Measurements from ENCODE around the gene CERS5.

The CERS5 gene, protein sequence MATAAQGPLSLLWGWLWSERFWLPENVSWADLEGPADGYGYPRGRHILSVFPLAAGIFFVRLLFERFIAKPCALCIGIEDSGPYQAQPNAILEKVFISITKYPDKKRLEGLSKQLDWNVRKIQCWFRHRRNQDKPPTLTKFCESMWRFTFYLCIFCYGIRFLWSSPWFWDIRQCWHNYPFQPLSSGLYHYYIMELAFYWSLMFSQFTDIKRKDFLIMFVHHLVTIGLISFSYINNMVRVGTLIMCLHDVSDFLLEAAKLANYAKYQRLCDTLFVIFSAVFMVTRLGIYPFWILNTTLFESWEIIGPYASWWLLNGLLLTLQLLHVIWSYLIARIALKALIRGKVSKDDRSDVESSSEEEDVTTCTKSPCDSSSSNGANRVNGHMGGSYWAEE

DNA sequence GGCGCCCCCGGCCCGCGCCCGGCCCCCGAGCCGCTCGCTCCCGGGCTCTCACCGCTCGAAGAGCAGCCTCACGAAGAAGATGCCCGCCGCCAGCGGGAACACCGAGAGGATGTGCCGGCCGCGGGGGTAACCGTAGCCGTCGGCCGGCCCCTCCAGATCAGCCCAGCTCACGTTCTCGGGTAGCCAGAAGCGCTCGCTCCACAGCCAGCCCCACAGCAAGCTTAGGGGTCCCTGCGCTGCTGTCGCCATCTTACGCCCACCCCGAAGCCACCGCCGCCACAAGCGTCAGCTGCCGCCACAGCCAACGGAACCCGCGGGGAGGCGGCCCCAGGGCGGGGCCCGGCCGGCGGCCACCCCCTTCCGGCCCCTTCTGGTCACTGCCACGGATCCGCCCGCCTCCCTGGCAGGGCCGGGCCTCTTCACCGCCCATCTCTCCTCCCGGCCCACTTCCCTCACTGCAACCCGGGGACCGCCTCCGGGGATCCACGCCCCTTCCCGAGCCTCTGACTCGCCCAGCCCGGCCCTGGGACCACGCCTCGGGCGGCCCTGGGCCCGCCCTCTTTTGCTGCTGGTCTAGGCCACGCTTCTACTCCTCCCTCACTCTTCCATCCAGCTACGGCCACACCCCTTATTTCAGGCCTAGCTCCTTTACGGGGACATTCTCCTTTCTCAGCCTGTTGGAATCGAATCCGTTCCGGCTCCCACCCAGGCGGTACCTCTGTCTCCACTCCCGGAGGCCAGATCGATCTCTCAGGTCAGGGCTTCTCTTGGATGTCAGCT is at the start of gene CERS5:
CERS5 (minus strand) TSS at position 321 of the 780 bp plus-strand sequence; CDS start at position 249, 72 bp downstream.
- DNase-seq, result peak; percentile 99

DNA sequence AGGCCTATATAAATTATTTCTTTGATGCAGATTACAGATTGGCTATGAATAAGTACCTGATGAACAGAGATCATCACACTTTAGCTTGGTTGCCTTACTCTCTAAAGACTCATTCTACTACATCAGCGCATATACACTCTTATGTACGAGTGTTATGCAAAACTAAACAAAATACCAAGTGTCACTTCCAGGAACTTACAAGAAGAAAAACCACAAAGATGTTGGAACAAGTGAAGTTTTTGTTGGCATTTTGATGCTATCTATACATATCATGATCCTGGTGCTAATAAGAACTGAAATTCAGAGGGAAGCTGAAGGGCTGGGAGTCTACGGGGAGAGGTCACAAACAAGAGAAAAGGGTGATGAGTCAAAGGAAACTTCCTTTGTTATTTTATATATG is 47.9 kb upstream of the CERS5 start:
- DNase-seq, result no peak

DNA sequence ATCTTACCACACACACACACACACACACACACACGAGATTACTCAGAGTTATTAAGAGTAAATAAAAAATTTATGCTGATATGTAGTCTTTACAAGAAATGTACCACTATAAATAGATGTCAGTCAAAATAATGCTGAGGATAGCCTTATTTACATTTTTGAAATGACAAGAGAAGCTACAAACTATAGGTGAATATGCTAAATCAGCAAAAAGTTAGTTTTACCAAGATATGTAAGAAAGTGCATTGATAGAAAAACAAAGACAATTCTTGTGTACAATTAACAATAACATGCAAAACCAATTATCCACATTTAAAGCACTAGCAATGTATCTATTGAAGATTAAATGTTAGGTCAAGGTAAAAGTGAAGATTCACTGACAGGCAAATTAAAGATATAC is 46.8 kb upstream of the CERS5 start:
- no peak for DNase-seq

- DNase-seq, result no peak
Measured at GRCh38 chr12:50213439-50213838, 46.3 kb upstream of the CERS5 start.

- no peak for DNase-seq
Measured at GRCh38 chr12:50212071-50212467, 44.9 kb upstream of the CERS5 start.

- DNase-seq, result peak; percentile 65
Measured at GRCh38 chr12:50211392-50212070, 44.4 kb upstream of the CERS5 start.

DNA sequence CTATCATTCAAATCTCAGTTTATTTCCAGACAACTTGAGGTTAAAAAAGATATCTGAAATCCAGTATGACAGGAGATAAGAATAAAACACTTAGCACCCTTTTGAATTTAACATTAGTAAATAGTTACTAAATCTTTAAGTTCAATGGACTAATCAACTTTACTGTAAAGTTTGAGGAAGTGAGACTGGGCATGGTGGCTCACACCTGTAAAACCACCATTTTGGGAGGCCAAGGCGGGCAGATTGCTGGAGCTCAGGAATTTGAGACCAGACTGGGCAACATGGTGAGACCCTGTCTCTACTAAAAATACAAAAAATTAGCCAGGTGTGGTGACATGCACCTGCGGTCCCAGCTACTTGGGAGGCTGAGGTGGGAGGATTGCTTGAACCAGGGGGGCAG is 40.3 kb upstream of the CERS5 start:
- DNase-seq, result no peak

- DNase-seq, result no peak
Measured at GRCh38 chr12:50205648-50206047, 38.5 kb upstream of the CERS5 start.

GRCh38 chr12:50203691-50204090 is 36.5 kb upstream of the CERS5 start:
- DNase-seq, result no peak

GRCh38 chr12:50201987-50202521 is 34.9 kb upstream of the CERS5 start:
- DNase-seq, result peak; percentile 86

DNA sequence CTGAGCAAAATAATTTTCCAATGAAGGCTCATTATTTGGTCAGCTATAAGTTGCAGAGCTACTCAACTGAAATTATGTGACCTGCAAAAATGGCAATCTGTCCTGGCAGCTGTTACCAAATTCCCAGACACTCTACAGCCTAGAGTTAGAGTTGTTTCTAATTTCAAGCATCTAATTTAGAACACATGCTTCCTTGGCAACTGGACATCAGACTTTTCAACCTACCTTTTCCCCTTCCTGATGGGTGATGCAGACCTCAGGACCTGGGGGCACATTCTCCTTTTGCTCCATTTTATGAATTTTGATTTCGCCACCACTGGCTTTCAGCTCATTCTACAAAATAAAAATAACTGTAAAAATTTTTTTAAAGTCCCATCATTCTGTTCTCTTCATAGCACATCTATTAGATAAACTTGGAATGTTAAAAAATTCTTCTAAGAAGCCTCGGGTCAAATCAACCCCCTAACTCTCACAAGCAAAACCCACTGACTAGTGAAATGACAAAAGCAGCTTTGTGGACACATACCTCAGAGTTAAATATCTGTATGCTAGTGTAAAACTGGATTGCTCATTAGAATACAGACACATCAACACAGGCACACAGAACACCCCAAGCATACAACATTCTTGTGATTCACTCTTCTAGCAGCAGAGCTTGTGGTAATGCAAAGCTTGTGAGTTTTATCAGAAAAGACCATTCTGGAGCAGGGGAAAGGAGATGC is 33.5 kb upstream of the CERS5 start:
- no peak for DNase-seq

- no peak for DNase-seq
Measured at GRCh38 chr12:50198829-50199228, 31.7 kb upstream of the CERS5 start.

DNA sequence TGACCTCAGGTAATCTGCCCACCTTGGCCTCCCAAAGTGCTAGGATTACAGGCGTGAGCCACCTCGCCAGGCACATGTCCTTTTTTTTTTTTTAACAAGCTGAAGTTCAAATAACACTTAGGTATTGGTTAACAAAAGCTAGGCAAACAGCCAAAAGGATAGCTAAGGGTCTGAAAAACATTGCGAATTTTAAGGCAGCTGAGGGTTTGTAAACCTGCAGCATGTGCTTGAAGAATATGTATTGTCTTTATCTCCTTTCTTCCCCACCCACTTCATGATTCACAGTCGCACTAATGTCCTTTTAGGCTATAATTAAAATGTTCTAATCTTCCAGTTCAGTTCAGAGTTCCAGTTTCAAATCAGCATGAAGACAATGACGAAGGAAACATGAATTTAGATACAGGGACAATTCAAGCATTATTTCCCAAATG is 30.1 kb upstream of the CERS5 start:
- no peak for DNase-seq

DNA sequence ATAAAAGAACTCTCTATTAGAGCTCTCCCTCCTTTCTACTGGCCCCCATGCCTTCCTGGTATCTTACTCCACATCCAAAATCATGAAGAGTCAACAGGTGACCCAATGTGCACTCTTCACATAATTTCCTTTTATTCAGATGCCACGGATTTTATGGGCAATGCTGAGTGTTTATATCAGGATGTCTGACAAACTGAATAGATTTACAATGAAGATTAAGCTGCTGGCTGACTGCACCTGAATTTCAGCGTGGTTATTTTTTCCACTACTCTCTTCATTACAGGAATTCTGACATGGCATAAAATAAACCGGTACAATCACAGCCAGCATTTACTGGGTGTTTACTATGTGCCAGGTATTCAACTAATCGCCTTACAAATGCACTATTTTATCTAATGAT is 29.4 kb upstream of the CERS5 start:
- DNase-seq, result no peak

- DNase-seq, result no peak
Measured at GRCh38 chr12:50195832-50196231, 28.7 kb upstream of the CERS5 start.

GRCh38 chr12:50192908-50193307 is 25.7 kb upstream of the CERS5 start:
- DNase-seq, result peak; percentile 92

GRCh38 chr12:50192236-50192635 is 25.1 kb upstream of the CERS5 start:
- DNase-seq, result no peak

DNA sequence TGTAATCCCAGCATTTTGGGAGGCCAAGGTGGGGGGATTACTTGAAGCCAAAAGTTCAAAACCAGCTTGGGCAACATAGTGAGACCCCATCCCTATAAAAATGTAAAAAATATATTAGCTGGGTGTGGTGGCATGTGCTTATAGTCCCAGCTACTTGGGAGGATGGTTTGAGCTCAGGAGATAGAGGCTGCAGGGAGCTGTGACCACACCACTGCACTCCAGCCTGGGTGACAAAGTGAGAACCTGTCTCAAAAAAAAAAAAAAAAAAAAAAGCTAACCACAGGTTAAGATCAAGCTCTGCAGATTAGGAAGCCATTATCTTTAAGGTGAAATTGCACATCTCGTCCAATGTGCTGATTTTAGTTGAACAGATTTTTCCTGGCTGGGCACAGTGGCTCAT is 23.7 kb upstream of the CERS5 start:
- no peak for DNase-seq

- no peak for DNase-seq
Measured at GRCh38 chr12:50188875-50189575, 21.9 kb upstream of the CERS5 start.

DNA sequence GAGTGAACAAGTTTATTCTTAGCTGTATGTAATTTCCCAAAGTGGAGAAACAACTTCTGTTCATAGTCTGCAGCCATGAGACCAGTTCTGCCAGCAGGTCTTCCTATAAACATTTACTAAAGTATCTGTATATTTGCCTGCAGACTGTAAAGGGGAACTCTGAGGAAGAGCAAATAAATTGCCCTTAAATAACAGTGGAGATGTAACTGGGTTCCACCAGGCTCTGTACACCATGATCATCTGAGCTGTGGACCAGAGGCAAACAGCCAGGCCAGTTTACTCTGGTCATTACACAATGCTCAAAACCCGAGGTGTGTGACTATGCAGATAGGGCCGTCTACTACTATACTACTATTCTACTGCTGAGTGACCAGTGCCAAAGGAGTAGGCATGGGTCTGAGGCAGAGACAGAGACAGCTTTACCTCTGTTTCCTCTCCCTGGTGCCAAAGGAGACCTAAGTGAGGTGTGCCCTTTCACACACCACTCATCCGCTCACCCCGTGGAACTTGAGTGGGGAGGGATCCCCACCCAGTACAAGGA is 21.1 kb upstream of the CERS5 start:
- DNase-seq, result peak; percentile 23

DNA sequence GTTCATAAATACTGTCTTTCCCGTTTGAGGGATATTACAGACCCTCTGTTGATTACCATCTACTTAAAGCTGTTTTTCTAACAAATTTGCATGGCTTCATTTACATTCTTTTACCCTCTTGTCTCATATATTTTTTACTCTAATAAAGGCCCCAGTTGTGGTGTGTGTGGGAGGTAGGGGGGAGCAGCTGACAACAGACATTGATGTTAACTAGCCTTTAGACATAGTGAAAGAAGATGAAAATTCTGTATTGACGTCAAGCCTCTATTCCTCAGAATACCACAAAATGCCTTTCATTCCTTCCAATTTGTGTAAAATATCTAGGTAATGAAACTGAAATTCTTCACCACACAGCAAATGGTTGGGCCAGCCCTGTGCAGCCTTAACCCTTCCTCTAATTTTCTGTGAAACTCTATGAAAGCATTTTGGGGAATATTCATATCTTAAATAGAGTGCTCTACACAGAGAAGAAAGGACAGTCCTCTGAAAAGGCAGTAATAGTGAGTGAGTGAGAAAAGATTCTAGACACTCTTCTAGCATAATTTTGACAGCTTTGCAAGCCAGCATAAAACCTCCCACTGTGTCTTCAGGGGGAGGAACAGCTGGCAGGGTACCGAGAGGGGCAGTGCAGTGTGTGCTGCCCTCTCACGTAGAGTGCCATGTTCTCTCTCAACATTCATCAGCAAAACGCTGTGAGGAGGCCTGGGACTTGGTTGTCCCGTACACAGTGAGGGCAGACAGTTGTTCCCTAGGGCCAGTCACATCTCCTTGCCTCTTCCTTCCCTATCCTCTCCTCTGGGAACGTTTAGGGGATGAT is 20.1 kb upstream of the CERS5 start:
- DNase-seq, result peak; percentile 76

Data from HCEC 1CT (cell line).